CD14-positive monocyte (primary cell): ENCODE data around the gene SV2B. TPM values are rescaled to one million over a fixed set of nuclear protein-coding genes. Genes with fewer than 3 reads are reported as not detected.

ENCODE experiments used
- DNase-seq, 3 donors: peaks; one replicate each; pipeline ENCODE4 v3.0.0-alpha.2; 2011 to 2022
- H2AFZ ChIP-seq: 2 replicates; pipeline ENCODE4 v1.6.0; 2012; ENCODE audit warnings: mild to moderate bottlenecking, low read depth, low read length, inconsistent platforms; ENCODE audit not compliant: insufficient read depth, poor library complexity, severe bottlenecking
- H3K27ac ChIP-seq, 2 donors: 1 replicate in 1 of 2; 2 replicates in 1 of 2; pipeline ENCODE4 v1.5.1; 2012 to 2013; ENCODE audit warnings: low read length in 2 of 2, control low read depth in 1 of 2, inconsistent platforms in 1 of 2, low read depth in 1 of 2, mild to moderate bottlenecking in 1 of 2
- H3K27me3 ChIP-seq, 2 donors: one replicate each; pipeline versions ENCODE4 v1.6.0 to v1.6.1; 2011 to 2013; ENCODE audit warnings: low read length in 2 of 2; ENCODE audit not compliant: control insufficient read depth in 2 of 2, insufficient read depth in 2 of 2
- H3K36me3 ChIP-seq, 2 donors: replicated peaks in 1 of 2; 1 replicate in 1 of 2; 2 replicates in 1 of 2; pipeline versions ENCODE4 v1.5.1 to v1.6.1; 2012 to 2013; ENCODE audit warnings: low read length in 2 of 2, control low read depth in 1 of 2, inconsistent platforms in 1 of 2, mild to moderate bottlenecking in 1 of 2; ENCODE audit not compliant: insufficient read depth in 2 of 2, control insufficient read depth in 1 of 2
- H3K4me1 ChIP-seq, 2 donors: 1 replicate in 1 of 2; 2 replicates in 1 of 2; pipeline versions ENCODE4 v1.5.1 to v1.6.1; 2012 to 2013; ENCODE audit warnings: low read length in 2 of 2, control low read depth in 1 of 2, inconsistent platforms in 1 of 2, mild to moderate bottlenecking in 1 of 2, moderate library complexity in 1 of 2; ENCODE audit not compliant: insufficient read depth in 2 of 2, control insufficient read depth in 1 of 2
- H3K4me2 ChIP-seq: replicated peaks from 2 replicates; pipeline ENCODE3; 2012; ENCODE audit warnings: low read length, moderate library complexity, mild to moderate bottlenecking; ENCODE audit not compliant: poor library complexity, severe bottlenecking; ENCODE audit errors: extremely low read depth
- H3K4me3 ChIP-seq, 3 experiments: fragments of 200-600 bp in 1 of 3; sonication (generic) in 1 of 3; replicated peaks in 1 of 3; 1 replicate in 2 of 3; 2 replicates in 1 of 3; pipeline ENCODE4 v1.5.1; 2011 to 2013; ENCODE audit warnings: low read length in 3 of 3, mild to moderate bottlenecking in 3 of 3, control low read depth in 2 of 3, low read depth in 2 of 3, inconsistent platforms in 1 of 3, moderate library complexity in 1 of 3
- H3K79me2 ChIP-seq: 2 replicates; pipeline ENCODE4 v1.6.0; 2012; ENCODE audit warnings: mild to moderate bottlenecking, control low read depth, inconsistent platforms, low read length, moderate library complexity; ENCODE audit not compliant: insufficient read depth
- H3K9ac ChIP-seq: 2 replicates; pipeline ENCODE4 v1.6.0; 2017; ENCODE audit warnings: low read length, mild to moderate bottlenecking; ENCODE audit not compliant: insufficient read depth, poor library complexity, severe bottlenecking
- H3K9me3 ChIP-seq, 2 donors: replicated peaks in 1 of 2; 1 replicate in 1 of 2; 2 replicates in 1 of 2; pipeline versions ENCODE4 v1.5.1 to v1.6.1; 2012 to 2013; ENCODE audit warnings: low read length in 2 of 2, control low read depth in 1 of 2; ENCODE audit not compliant: control insufficient read depth in 1 of 2, insufficient read depth in 1 of 2
- H4K20me1 ChIP-seq: 2 replicates; pipeline ENCODE4 v1.6.0; 2012; ENCODE audit warnings: mild to moderate bottlenecking, low read length, control low read depth, moderate library complexity; ENCODE audit not compliant: insufficient read depth
- H3K27ac Mint-ChIP-seq, 7 donors: one replicate each; pipeline ENCODE4 v1.8.0; 2020; ENCODE audit warnings: mild to moderate bottlenecking in 7 of 7, mixed read lengths in 7 of 7, moderate library complexity in 6 of 7, inconsistent platforms in 2 of 7
- H3K27me3 Mint-ChIP-seq, 3 donors: one replicate each; pipeline ENCODE4 v1.8.0; 2021 to 2022; ENCODE audit warnings: low read depth in 3 of 3, mild to moderate bottlenecking in 3 of 3, mixed read lengths in 3 of 3, moderate library complexity in 3 of 3, inconsistent platforms in 1 of 3
- H3K36me3 Mint-ChIP-seq, 2 donors: one replicate each; pipeline ENCODE4 v1.8.0; 2020; ENCODE audit warnings: mixed read lengths in 2 of 2, inconsistent platforms in 1 of 2, mild to moderate bottlenecking in 1 of 2
- H3K4me1 Mint-ChIP-seq: one replicate; pipeline ENCODE4 v1.8.0; 2020; ENCODE audit warnings: mild to moderate bottlenecking, mixed read lengths
- H3K4me3 Mint-ChIP-seq, 2 donors: one replicate each; pipeline ENCODE4 v1.8.0; 2020; ENCODE audit warnings: mild to moderate bottlenecking in 2 of 2, mixed read lengths in 2 of 2, moderate library complexity in 1 of 2
- H3K9me3 Mint-ChIP-seq, 7 donors: one replicate each; pipeline ENCODE4 v1.8.0; 2020 to 2022; ENCODE audit warnings: mixed read lengths in 7 of 7, mild to moderate bottlenecking in 6 of 7, moderate library complexity in 6 of 7, inconsistent platforms in 2 of 7
- CTCF ChIP-seq: fragments of 200-600 bp; IDR thresholded peaks from one replicate; pipeline ENCODE4 v1.8.0; 2022; ENCODE audit warnings: antibody characterized with exemption, mild to moderate bottlenecking
- WGBS: methylation state at CpG from one replicate; pipeline ENCODE4 v1.1.5; 2013; ENCODE audit warnings: missing lambda C conversion rate; ENCODE audit not compliant: insufficient coverage; 5-methylcytosine and 5-hydroxymethylcytosine counted together
- intact Hi-C, 2 donors: fragments of 100-400 bp; cut with micrococcal nuclease; formaldehyde crosslinking; loops; one replicate each; pipeline versions ENCODE4 v1.15.0 to v1.15.1; 2023
- polyA plus RNA-seq, 3 donors: library from polyadenylated mRNA; depleted of rRNA in 1 of 3; unstranded in 2 of 3; stranded (reverse) in 1 of 3; fragments of 300-500 nt in 2 of 3; fragments of >200 nt in 1 of 3; fragmentation: Illumina TruSeq in 2 of 3; gene quantifications; 1 replicate in 2 of 3; 2 replicates in 1 of 3; pipeline ENCODE4 v1.2.3, GENCODE V29; 2012 to 2021

Gene SV2B
- polyA plus RNA-seq, 3 donors = not detected

- Histone ChIP-seq H3K4me2 (no peak overlapping the region), H3K27ac (no peak overlapping the region), H3K4me3 (no peak overlapping the region), H4K20me1 (no peaks in the 10 kb centered on the region), H3K9me3 (no peaks in the 10 kb centered on the region), H3K79me2 (no peaks in the 10 kb centered on the region), H3K4me1 (no peaks in the 10 kb centered on the region), H3K9ac (no peak overlapping the region), H2AFZ (no peak overlapping the region), H3K36me3 (no peaks in the 10 kb centered on the region), H3K27me3 (peaks cover 2 to 3% of the 10 kb centered on the region in 2 donors)
- DNase-seq = no peak
- H3K4me1 Mint-ChIP-seq = peaks cover 8% of the 10 kb centered on the region
- intact Hi-C loops = no loop called here
- H3K4me3 Mint-ChIP-seq = no peak overlapping the region
- H3K36me3 Mint-ChIP-seq = no peaks in the 10 kb centered on the region
- H3K9me3 Mint-ChIP-seq = peaks cover 0 to 8% (median 2%) of the 10 kb centered on the region in 7 donors
- H3K27ac Mint-ChIP-seq = no peak overlapping the region
- peaks cover 9 to 19% (median 12%) of the 10 kb centered on the region in 3 donors for H3K27me3 Mint-ChIP-seq
- no peak for TF ChIP-seq CTCF
- no CpG with 5 or more reads among the region's 1 CpG for WGBS
Measured at GRCh38 chr15:91073768-91074167, 26.3 kb upstream of the SV2B start.

- H3K27me3 Mint-ChIP-seq = peaks cover 5 to 10% (median 5%) of the 10 kb centered on the region in 3 donors
- H3K27me3 ChIP-seq = no peaks in the 10 kb centered on the region
- no peak overlapping the region for H3K27ac Mint-ChIP-seq
- no peaks in the 10 kb centered on the region for H3K4me1 ChIP-seq
- H3K36me3 Mint-ChIP-seq = no peaks in the 10 kb centered on the region
- H3K36me3 ChIP-seq = no peaks in the 10 kb centered on the region
- no peak for DNase-seq
- no peak overlapping the region for H3K27ac ChIP-seq
- no peak overlapping the region for H3K4me2 ChIP-seq
- H3K4me3 ChIP-seq = no peak overlapping the region
- WGBS = no CpG with 5 or more reads among the region's 1 CpG
- H3K4me1 Mint-ChIP-seq = peaks cover 8% of the 10 kb centered on the region
- H3K9me3 ChIP-seq = peaks cover 3 to 5% of the 10 kb centered on the region in 2 donors
- no peaks in the 10 kb centered on the region for H3K79me2 ChIP-seq
- no peak overlapping the region for H2AFZ ChIP-seq
- no peaks in the 10 kb centered on the region for H4K20me1 ChIP-seq
- intact Hi-C loops = no loop called here
- no peak for TF ChIP-seq CTCF
- no peak overlapping the region for H3K4me3 Mint-ChIP-seq
- no peak overlapping the region for H3K9ac ChIP-seq
- peaks cover 4 to 20% (median 9%) of the 10 kb centered on the region in 7 donors for H3K9me3 Mint-ChIP-seq
Measured at GRCh38 chr15:91075739-91076138, 24.3 kb upstream of the SV2B start.
